GM19467 (cell line): Measurements from ENCODE around the gene GRAMD4.

ENCODE experiments used
- ATAC-seq: cut with Tn5 transposase; IDR thresholded peaks from one replicate; pipeline ENCODE4 v1.9.1; 2021; ENCODE audit warnings: mild to moderate bottlenecking, moderate library complexity; ENCODE audit not compliant: unreplicated experiment

Gene GRAMD4

GRCh38 chr22:46582281-46582933, 37.8 kb upstream of the GRAMD4 start:
- ATAC-seq = no peak

DNA sequence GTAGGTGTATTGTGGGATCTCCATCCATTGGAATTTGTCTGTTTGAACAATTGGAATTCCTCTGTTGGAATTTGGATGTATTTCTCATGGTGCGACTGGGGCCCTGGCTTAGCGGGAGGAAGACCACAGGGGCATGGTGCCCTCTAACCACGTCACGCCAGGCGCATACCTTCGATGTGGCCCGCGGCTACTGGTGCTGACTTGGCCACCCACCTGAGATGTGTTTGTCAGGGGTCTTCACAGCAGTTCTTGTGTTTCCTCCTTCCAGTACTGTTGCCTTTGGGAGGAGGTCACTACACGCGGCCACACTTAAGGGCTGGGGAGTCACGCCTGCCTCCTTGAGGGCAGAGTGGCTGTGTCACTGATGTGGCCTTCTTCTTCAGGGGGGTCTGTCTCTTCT, 36.6 kb upstream of the GRAMD4 start:
- no peak for ATAC-seq

DNA sequence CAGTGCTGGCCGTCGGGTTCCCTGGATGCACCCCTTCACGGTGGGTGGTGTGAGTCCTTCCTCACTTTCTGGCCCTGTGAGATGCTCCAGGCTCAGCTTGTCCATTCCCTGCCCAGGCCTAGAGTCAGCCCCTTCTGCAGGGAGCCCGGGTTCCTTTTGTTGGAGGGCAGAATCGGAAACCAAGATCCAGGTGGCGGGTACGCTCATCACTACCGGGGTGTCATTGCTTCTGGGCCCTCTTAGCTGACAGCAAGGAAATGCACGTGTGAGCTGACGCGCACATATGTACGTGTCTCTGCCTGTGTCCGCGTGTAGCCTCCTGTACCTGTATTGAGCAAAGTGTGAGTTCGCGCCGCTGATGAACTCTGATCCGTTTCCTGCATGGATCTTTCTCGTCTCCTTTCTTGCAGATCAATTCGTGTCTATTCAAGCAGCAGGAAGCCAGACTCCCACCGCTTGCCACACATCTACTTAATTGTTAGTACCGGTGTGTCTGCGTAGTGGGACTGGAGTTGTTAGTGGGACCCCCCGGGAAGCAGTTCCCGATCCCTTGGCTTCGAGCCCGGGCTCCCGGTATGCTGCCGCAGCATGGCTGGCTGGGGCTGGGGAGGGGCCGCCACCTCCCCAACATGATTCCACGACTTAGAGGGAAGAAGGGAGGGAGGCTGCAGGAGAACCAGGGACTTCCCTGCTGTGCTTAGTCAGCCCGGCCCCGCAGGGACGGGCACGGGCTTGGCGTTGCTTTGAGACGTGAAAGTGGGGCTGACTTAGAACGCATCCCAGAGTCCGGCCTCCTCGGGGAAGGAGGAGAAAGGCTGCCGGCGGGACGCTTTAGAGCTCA, 35.9 kb upstream of the GRAMD4 start:
- ATAC-seq = no peak

DNA sequence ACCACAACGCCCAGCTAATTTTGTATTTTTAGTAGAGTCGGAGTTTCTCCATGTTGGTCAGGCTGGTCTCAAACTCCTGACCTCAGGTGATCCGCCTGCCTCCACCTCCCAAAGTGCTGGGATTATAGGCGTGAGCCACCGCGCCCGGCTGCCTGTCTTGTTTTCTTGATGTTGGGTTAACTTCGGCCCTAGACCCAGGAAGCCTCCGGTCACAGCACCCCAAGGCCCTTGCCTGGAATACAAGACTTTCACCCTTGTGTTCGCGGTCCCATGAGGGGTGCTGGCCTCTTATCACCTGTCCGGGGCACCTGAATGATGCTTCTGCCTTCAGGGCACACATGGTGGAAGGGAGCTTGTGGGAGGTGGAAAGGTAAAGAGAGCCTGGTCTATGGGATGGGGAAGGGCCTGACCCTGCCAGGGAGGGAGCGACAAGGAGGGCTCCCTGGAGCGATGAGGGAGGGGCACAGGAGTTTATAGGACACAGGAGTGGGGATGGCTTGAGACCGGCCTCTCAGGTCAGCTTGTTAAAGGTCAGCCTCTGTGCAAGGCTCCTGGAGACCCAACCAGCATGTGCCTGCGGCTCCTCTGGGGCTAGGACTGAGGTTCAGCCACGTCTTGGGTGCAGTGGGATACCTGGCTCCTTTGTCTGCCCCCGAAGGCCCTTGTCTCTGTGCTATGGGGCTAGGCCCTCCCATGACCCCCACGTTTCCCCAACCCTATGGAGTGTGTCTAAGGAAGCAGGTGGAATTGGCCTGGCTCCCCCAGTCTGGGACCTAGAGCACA, 34.7 kb upstream of the GRAMD4 start:
- ATAC-seq = no peak

DNA sequence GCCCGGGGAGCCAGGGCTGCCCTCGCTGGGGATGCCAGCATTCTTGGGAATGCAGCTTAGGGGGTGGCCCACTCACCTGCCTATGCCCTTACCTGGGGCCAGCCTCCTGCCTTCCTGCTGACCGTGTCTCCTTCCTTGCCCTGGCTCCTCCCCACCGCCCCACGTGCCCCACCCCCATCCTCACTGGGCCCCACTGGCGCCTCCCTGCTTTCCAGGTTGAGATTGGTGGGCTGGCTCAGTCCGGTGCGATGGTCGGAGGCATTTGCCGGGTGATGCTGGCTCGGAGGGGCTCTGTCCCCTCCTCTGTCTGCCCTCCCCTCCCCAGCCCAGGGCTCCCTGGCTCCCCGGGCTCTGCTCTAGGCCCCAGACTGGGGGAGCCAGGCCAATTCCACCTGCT, 34.1 kb upstream of the GRAMD4 start:
- no peak for ATAC-seq

GRCh38 chr22:46586531-46587011, 33.6 kb upstream of the GRAMD4 start:
- no peak for ATAC-seq

- no peak for ATAC-seq
These were observed 33.1 kb upstream of the GRAMD4 start for GRCh38 chr22:46587061-46587460.

DNA sequence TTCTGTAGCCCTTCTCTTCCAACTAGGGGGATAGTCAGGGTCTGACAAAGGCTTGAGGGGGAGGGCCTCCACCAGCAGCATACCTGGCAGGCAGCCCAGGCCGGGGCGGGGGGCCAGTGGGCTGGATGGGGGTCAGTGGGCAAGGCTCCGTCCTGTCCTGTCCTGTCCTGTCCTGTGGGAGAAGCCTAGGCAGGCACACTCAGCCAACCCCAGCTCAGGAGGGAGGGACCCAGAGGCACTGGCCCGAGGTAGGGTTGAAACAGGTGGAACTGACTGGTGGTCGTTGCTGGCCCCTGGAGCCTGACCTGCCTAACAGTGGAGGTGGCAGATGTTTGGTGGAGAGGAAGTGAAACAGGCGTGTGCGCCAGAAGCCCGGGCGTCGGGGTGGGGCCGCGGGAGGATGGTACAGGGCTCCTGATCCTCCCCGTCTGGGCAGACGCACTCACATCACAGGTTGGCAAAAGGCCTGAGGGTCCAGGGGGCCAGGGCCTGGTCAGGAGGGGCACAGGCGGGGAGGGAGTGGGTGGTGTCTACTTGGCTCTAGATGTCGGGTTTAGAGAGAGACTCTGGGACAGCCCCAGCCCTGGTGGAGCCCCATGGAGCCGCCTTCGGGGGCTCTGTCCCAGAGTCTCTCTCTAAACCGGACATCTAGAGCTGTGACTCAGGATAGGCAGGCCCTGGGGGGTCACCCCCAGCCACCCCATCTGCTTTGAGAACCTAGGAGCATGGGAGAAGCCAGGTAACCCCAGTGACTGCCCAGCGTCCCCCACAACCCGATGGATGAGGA, 32.5 kb upstream of the GRAMD4 start:
- ATAC-seq = peak; percentile 46

DNA sequence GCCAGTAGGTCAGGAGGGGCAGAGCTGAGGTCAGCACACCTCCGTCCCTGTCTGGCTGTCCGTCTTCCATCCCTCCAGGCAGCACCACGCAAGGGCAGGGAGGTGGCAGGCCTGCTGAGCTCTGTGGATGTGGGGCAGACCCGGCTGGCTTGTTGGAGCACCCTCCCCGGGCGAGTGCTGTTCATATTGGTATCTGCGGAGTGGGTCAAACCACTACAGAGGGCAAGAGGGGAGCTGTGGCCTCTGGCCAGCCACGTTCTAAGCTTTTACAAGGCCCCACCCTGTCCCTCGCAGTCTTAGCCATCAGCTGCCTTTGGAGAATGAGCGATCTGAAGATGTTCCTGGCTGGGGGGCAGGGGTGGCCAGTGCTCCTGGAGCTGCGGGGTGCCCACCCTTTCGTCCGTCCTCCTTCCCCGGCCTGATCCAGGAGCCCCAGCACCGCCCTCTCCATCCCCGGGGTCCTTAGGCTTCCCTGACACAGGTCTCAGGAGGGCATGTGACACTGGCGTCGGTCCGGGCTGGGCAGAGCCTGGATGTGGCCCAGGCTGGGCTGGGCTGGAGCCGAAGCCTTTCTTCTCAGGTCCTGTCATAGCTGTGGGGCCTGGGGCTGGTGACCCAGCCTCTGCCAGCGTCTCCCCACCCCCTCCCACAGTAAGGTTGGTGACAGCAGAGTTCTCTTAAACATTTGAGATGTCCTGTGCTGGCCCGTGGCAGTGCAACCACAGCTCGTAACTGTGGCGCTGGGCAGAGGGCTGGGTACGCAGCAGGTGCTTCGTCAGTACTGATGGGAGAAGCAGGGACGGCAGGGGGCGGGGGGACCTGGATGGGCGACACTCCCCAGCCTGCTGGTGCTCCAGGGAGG, 31.7 kb upstream of the GRAMD4 start:
- no peak for ATAC-seq

DNA sequence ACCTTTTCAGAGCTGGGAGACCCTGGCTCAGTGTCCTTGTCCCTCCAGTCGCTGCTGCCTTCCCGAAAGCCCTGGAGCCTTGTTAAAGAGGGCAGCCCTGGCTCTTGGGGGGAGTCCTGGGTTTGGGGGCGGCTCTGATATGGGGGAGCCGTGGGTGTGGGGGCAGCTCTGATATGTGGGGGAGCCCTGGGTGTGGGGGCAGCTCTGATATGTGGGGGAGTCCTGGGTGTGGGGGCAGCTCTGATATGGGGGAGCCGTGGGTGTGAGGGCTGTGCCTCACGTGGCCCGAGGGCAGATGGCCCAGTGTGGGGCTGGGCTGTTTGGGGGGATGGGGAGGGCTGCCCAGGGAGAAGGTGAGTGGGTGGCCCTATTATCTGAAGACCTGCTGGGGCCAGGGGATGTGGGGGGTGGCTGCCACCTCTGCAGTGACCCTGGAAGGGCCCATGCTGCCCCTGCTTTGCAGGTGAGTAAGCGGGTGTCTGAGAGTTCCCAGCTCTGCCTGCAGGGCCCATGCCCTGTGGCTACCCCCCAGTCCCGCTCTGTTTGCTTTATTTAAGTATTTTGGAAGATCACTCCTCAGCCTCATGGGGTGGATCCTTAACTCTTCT, 30.9 kb upstream of the GRAMD4 start:
- ATAC-seq = no peak

- no peak for ATAC-seq
These were observed 30.3 kb upstream of the GRAMD4 start for GRCh38 chr22:46589871-46590271.

DNA sequence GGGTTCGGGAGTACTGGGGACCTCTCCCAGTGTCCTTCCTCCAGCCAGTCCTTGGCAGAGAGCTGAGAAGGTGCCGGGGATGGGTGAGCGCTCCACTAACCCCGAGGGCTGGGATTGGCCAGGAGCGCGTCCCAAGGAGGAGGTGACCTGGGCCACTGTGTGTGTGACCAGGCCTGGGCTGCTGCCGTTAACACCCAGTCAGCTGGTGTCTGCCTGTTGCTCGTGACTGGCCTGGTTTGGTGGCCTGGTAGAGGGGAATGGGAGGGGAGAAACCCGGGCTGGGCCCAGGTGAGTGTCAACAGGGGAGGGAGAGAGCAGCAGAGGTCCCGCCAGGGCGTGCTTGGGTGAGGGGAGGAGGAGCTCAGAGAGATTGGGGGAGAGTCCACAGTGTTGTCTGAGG, 29.9 kb upstream of the GRAMD4 start:
- ATAC-seq = no peak

DNA sequence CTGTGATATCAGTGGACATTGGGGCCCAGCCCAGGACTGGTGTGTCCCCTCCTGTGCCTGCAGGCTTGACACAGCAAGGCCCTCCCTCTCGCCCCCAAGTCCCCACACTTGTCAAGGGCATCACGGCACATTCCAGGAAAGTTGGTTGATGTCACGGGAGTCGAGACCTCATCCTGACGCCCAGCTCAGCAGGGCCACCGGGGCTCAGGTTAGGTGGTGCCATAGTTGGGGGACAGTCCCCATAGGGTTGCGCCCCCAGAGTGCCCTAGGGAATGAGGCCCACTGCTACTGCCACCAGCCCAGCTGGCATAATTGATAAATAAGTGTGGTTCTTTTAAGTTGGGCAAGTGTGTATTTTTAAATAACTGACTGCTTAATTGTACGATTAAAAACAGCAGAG, 28.3 kb upstream of the GRAMD4 start:
- no peak for ATAC-seq

DNA sequence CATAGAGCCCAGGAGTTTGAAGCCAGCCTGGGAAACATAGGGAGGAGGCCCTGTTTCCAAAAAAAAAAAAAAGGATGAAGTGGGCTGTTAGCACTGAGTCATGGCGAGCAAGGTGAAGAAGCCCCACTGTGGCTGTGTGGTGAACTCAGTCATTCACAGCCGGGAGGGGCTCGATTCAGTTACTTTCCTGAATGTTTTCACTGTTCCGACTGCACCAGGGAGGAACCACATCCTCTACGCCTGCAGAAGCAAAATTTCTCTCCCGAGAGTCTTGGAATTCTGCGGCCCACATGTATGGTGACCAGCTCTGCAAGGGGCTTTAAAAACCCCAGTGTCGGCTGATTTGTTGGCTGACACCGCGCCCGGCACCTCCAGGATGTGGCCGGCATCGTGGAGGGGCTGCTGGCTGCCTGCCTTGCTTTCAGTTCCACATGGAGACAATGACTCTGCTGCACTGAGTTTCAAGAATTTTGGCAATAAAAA, 27.8 kb upstream of the GRAMD4 start:
- no peak for ATAC-seq

DNA sequence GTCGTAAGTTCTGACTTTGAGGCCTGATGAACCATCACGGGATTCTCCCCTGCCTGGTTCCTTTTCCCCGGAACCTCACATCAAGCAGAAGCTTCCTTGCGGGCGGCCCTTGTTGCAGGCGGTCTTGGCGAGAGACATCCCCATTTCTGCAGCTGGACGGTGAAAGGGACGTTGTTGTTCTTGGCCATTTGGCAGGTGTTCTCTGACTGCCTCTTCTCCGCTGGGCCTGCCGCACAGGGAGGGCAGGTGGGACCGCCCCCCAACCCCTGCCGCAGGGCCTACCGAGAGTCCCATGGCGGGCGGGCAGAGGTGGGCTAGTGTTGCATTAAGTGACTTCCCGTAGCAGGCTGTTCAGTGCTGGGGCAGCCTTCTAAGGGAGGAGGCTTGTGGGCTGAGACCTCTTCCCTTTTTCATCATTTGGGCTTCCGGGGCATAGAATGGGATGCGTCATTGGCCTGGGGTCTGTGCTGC, 26.9 kb upstream of the GRAMD4 start:
- ATAC-seq = no peak

DNA sequence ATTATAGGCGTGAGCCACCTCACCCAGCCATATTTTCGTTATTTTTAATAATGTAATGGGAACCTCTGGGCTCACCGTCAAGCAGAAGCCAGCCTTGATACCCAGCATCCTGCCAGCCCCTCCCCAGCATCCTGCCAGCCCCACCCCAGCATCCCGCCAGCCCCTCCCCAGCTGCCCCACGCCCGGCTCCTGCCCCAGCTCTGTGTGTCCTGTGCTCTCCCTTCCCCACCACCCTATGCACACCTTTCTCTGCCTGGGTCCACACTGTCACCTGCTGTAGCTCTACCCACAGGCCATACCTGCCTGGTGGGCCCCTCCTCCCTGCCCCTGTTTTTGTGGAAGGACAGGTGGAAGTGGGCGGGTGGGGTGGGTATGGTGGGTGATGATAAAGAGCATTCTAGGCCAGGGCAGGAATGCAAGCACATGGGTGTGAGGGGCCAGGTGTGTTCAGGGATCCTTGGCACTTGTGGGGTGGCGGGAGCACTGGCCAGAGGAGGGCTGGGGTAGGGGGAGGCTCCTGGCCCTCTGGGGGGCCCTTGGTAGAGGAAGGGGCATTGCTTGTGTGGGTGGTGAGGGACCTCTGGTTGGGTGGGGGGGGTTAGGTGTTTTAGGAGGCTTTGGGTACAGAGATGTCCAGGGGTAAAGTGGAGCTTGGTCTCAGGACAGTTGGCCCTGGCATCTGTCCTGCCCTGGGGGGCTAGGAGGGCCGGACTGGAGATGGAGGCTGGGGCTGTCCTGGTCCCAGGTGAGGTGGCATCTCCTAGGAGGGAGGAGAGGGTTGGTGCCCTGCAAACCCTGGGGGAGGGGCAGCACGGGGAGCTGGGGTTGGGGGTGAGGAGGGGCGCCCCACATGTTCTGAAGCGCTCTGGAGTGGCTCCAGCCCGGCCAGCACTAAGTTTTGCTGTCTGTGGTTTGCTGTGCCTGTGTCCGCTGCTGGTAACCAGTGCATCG, 25.9 kb upstream of the GRAMD4 start:
- no peak for ATAC-seq

DNA sequence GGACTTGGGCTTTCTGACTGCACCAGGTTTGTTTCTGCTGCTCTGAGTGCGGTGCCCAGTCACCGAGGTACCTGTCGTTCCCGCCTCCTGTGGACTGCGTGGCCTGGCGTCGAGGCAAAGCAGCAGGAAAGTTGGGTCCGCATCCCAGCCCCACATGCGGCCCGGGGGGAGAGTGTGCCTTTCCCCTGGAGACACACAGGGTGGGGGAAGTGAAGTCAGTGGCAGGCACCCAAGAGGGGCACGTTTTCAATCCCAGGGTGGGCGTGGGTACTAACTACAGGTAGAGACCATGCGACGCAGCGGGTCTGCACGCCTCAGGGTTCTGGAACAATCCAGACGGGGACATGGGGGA, 25.3 kb upstream of the GRAMD4 start:
- ATAC-seq = no peak

DNA sequence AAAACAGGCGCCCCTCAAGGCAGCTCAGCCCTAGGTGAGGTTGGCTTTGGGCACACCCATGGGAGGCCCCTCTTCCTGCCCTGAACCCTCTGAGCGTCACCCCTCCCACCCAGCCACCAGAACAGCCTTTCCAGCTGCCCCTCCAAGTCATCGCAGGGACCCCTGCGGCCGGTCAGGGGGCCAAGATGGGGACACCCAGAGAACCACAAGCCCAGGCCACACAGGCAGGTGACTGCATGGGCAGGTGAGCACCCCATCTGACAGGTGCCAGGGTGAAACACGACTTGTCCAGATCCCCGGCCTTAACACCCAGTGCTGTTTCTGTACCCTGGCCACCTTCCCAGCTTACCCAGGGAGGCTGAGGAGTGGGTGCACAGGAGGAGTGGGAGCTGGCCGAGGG, 24.6 kb upstream of the GRAMD4 start:
- ATAC-seq = no peak
